HEK293 (cell line): Measurements from ENCODE around the gene S100A1.
A peak's percentile ranks its signal among the peaks of the same experiment; 100 is the strongest.

Source experiments
- CTCF ChIA-PET: fragments of 350-600 bp; formaldehyde crosslinking; extraction: SDS; loops from one replicate; lab custom pipeline; 2021; ENCODE audit warnings: antibody characterized with exemption; lab: Yijun Ruan, JAX
- POLR2A ChIA-PET: fragments of 300-600 bp; formaldehyde crosslinking; extraction: SDS; loops from one replicate; lab custom pipeline; 2020; ENCODE audit warnings: antibody characterized with exemption, inconsistent platforms; lab: Yijun Ruan, JAX
- H3K27ac ChIP-seq: fragments of 200-500 bp; sonication (Bioruptor generic); 2 replicates; pipeline ENCODE4 v1.5.1; 2014; ENCODE audit warnings: low read depth, low read length, control low read depth, inconsistent platforms; ENCODE audit errors: extremely low read depth
- H3K36me3 ChIP-seq, 2 experiments: fragments of 200-500 bp in 1 of 2; sonication (Bioruptor generic) in 1 of 2; 1 replicate in 1 of 2; 2 replicates in 1 of 2; pipeline ENCODE4 v1.5.1; 2014 to 2017; ENCODE audit warnings: inconsistent platforms in 2 of 2, low read length in 2 of 2; ENCODE audit not compliant: control insufficient read depth in 2 of 2, insufficient read depth in 1 of 2
- H3K4me1 ChIP-seq: fragments of 200-500 bp; sonication (Bioruptor generic); 2 replicates; pipeline ENCODE4 v1.5.1; 2014; ENCODE audit warnings: mild to moderate bottlenecking, low read length, inconsistent platforms; ENCODE audit not compliant: control insufficient read depth, insufficient read depth
- H3K4me3 ChIP-seq: 2 replicates; pipeline ENCODE4 v1.5.1; 2011; ENCODE audit warnings: low read depth, mild to moderate bottlenecking, control low read depth, low read length, moderate library complexity
- H3K9me3 ChIP-seq: fragments of 200-500 bp; sonication (Bioruptor generic); 2 replicates; pipeline ENCODE4 v1.5.1; 2014; ENCODE audit warnings: low read depth, low read length, inconsistent platforms; ENCODE audit not compliant: control insufficient read depth, insufficient read depth
- EGR2 ChIP-seq: fragments of 450-650 bp; formaldehyde crosslinking; IDR thresholded peaks from 2 replicates; pipeline ENCODE4 v1.5.1; 2016; ENCODE audit warnings: low read depth, missing biosample characterization, missing genetic modification characterization
- GLIS1 ChIP-seq: fragments of 450-650 bp; formaldehyde crosslinking; IDR thresholded peaks from 2 replicates; pipeline ENCODE4 v1.5.1; 2016; ENCODE audit warnings: missing biosample characterization, missing genetic modification characterization
- GLIS2 ChIP-seq: fragments of 450-650 bp; formaldehyde crosslinking; IDR thresholded peaks from 2 replicates; pipeline ENCODE4 v1.5.1; 2016; ENCODE audit warnings: missing biosample characterization, missing genetic modification characterization
- KLF1 ChIP-seq: fragments of 450-650 bp; formaldehyde crosslinking; IDR thresholded peaks from 2 replicates; pipeline ENCODE4 v1.5.1; 2016; ENCODE audit warnings: missing biosample characterization, missing genetic modification characterization
- PRDM1 ChIP-seq: fragments of 450-650 bp; formaldehyde crosslinking; IDR thresholded peaks from 2 replicates; pipeline ENCODE4; 2016; ENCODE audit warnings: missing biosample characterization, missing genetic modification characterization
- RBAK ChIP-seq: fragments of 450-650 bp; formaldehyde crosslinking; IDR thresholded peaks from 2 replicates; pipeline ENCODE4 v1.5.1; 2016; ENCODE audit warnings: missing biosample characterization, missing genetic modification characterization
- SP7 ChIP-seq: fragments of 450-650 bp; formaldehyde crosslinking; IDR thresholded peaks from 2 replicates; pipeline ENCODE4 v1.5.1; 2016; ENCODE audit warnings: missing biosample characterization, missing genetic modification characterization
- ZEB2 ChIP-seq: fragments of 450-650 bp; formaldehyde crosslinking; IDR thresholded peaks from 2 replicates; pipeline ENCODE4 v1.5.1; 2016; ENCODE audit warnings: missing biosample characterization, missing genetic modification characterization
- ZFHX2 ChIP-seq: fragments of 450-650 bp; formaldehyde crosslinking; conservative IDR thresholded peaks from 2 replicates; pipeline ENCODE4 v1.5.1; 2016; ENCODE audit warnings: missing biosample characterization, missing genetic modification characterization
- ZIC2 ChIP-seq: fragments of 450-650 bp; formaldehyde crosslinking; IDR thresholded peaks from 2 replicates; pipeline ENCODE4 v1.5.1; 2016; ENCODE audit warnings: missing biosample characterization, missing genetic modification characterization
- ZNF114 ChIP-seq: fragments of 450-650 bp; formaldehyde crosslinking; IDR thresholded peaks from 2 replicates; pipeline ENCODE4 v1.5.0; 2017; ENCODE audit warnings: missing biosample characterization, missing genetic modification characterization
- ZNF132 ChIP-seq: fragments of 450-650 bp; formaldehyde crosslinking; IDR thresholded peaks from 2 replicates; pipeline ENCODE4 v1.5.1; 2017; ENCODE audit warnings: missing biosample characterization, missing genetic modification characterization, borderline replicate concordance
- ZNF174 ChIP-seq: fragments of 450-650 bp; formaldehyde crosslinking; IDR thresholded peaks from 2 replicates; pipeline ENCODE4 v1.5.0; 2017; ENCODE audit warnings: missing biosample characterization, mild to moderate bottlenecking, missing genetic modification characterization
- ZNF221 ChIP-seq: fragments of 450-650 bp; formaldehyde crosslinking; IDR thresholded peaks from 2 replicates; pipeline ENCODE4 v1.5.1; 2017; ENCODE audit warnings: missing biosample characterization, missing genetic modification characterization, borderline replicate concordance
- ZNF391 ChIP-seq: fragments of 450-650 bp; formaldehyde crosslinking; IDR thresholded peaks from 2 replicates; pipeline ENCODE4 v1.5.1; 2016; ENCODE audit warnings: low read depth, missing biosample characterization, missing genetic modification characterization, borderline replicate concordance
- ZNF423 ChIP-seq: fragments of 450-650 bp; formaldehyde crosslinking; IDR thresholded peaks from 2 replicates; pipeline ENCODE4 v1.5.1; 2016; ENCODE audit warnings: missing biosample characterization, missing genetic modification characterization
- ZNF518A ChIP-seq: fragments of 450-650 bp; formaldehyde crosslinking; conservative IDR thresholded peaks from 2 replicates; pipeline ENCODE4 v1.5.1; 2016; ENCODE audit warnings: low read depth, missing biosample characterization, missing genetic modification characterization
- ZNF529 ChIP-seq: fragments of 450-650 bp; formaldehyde crosslinking; IDR thresholded peaks from 2 replicates; pipeline ENCODE4 v1.5.1; 2017; ENCODE audit warnings: missing genetic modification characterization, missing biosample characterization; ENCODE audit not compliant: insufficient replicate concordance
- ZNF558 ChIP-seq: fragments of 450-650 bp; formaldehyde crosslinking; IDR thresholded peaks from 2 replicates; pipeline ENCODE4 v1.5.1; 2016; ENCODE audit warnings: missing biosample characterization, missing genetic modification characterization
- ZNF701 ChIP-seq: fragments of 450-650 bp; formaldehyde crosslinking; IDR thresholded peaks from 2 replicates; pipeline ENCODE4 v1.5.1; 2016; ENCODE audit warnings: missing biosample characterization, missing genetic modification characterization
- ZNF792 ChIP-seq: fragments of 450-650 bp; formaldehyde crosslinking; IDR thresholded peaks from 2 replicates; pipeline ENCODE4 v1.5.1; 2016; ENCODE audit warnings: missing biosample characterization, missing genetic modification characterization
- ZSCAN30 ChIP-seq: fragments of 450-650 bp; IDR thresholded peaks from 2 replicates; pipeline ENCODE4 v1.5.1; 2018; ENCODE audit warnings: missing biosample characterization, mild to moderate bottlenecking, missing genetic modification characterization, moderate library complexity

Gene S100A1

GRCh38 chr1:153610334-153610733 lies 17.9 kb upstream of the S100A1 start (continued):
- no peak for TF ChIP-seq ZNF792 (tag by site-specific recombination)

GRCh38 chr1:153610811-153611301 lies 17.4 kb upstream of the S100A1 start:
- H3K9me3 ChIP-seq, result no peaks in the 10 kb centered on the region
- TF ChIP-seq RBAK (tag by site-specific recombination) (no peak), KLF1 (0 out of 2 replicates have a peak, but pooled peaks have one; percentile 20), ZNF558 (tag by site-specific recombination) (no peak), EGR2 (tag by site-specific recombination) (peak; percentile 24; the same call in 1 of the 2 replicates), ZSCAN30 (no peak), ZNF701 (tag by site-specific recombination) (no peak), SP7 (no peak), ZNF132 (tag by site-specific recombination) (no peak), ZNF174 (tag by site-specific recombination) (no peak), ZFHX2 (tag by site-specific recombination) (peak; percentile 66)
- no peaks in the 10 kb centered on the region for H3K4me1 ChIP-seq
- ChIA-PET POLR2A (interaction anchor here (0.7 to 3.3 kb wide), 3 partner anchors 16 to 23 kb away, joined by 3 to 10 read pairs (median 3); partner anchors contain the start of gene S100A13), CTCF (interaction anchor here (0.6 to 1.2 kb wide), 2 partner anchors 17 to 49 kb away, joined by 3 to 5 read pairs; partner anchors contain the start of gene S100A13)
- H3K27ac ChIP-seq, result no peak overlapping the region
- no peak overlapping the region for H3K4me3 ChIP-seq
- no peaks in the 10 kb centered on the region for H3K36me3 ChIP-seq

GRCh38 chr1:153611356-153611755 lies 16.9 kb upstream of the S100A1 start:
- Histone ChIP-seq H3K27ac (no peak overlapping the region), H3K4me1 (no peaks in the 10 kb centered on the region), H3K9me3 (no peaks in the 10 kb centered on the region), H3K36me3 (no peaks in the 10 kb centered on the region), H3K4me3 (no peak overlapping the region)
- TF ChIP-seq PRDM1 (tag by site-specific recombination), result peak; percentile 75
- TF ChIP-seq ZNF423 (tag by site-specific recombination), result no peak
- no peak for TF ChIP-seq ZNF221
- ChIA-PET CTCF (interaction anchor here (0.5 to 1.2 kb wide), 3 partner anchors 16 to 48 kb away, joined by 3 to 5 read pairs (median 3); partner anchors contain the start of gene S100A13), POLR2A (interaction anchor here (0.7 to 1.1 kb wide), 2 partner anchors 19 to 22 kb away, joined by 3 read pairs; no protein-coding TSS in a partner anchor)

- Histone ChIP-seq H3K4me1 (no peaks in the 10 kb centered on the region), H3K27ac (no peak overlapping the region), H3K36me3 (no peaks in the 10 kb centered on the region), H3K4me3 (no peak overlapping the region), H3K9me3 (no peaks in the 10 kb centered on the region)
- no peak for TF ChIP-seq ZNF391 (tag by site-specific recombination)
- TF ChIP-seq ZNF529 (tag by site-specific recombination), result no peak
- no peak for TF ChIP-seq ZNF114 (tag by site-specific recombination)
- TF ChIP-seq ZIC2, result peak; percentile 78
- TF ChIP-seq GLIS1, result peak; percentile 56
- no peak for TF ChIP-seq ZEB2 (tag by site-specific recombination)
- TF ChIP-seq ZNF518A (tag by site-specific recombination), result no peak
- TF ChIP-seq GLIS2 (tag by site-specific recombination), result 0 out of 2 replicates have a peak, but pooled peaks have one; percentile 9
- POLR2A ChIA-PET, result interaction anchor here (1.1 to 1.9 kb wide), 2 partner anchors 15 to 22 kb away, joined by 6 to 24 read pairs; partner anchors contain the start of genes CHTOP, S100A1 and S100A13
- CTCF ChIA-PET, result interaction anchor here (0.6 to 4.8 kb wide), 4 partner anchors 15 to 506 kb away, joined by 3 to 28 read pairs (median 4); partner anchors contain the start of genes S100A1 and S100A13
Measured at GRCh38 chr1:153612111-153612754, 16.0 kb upstream of the S100A1 start.
